K562 (cell line): Measurements from ENCODE around the gene KRABD2.

Experiments
- ARNT ChIP-seq, 2 experiments: fragments of 450-650 bp; IDR thresholded peaks; 2 replicates each; pipeline ENCODE4 v1.6.1; 2016; ENCODE audit warnings: mild to moderate bottlenecking in 1 of 2
- ATF7 ChIP-seq: fragments of 450-650 bp; IDR thresholded peaks from 2 replicates; pipeline ENCODE4 v1.7.1; 2014; ENCODE audit warnings: mild to moderate bottlenecking, moderate library complexity
- BHLHE40 ChIP-seq: IDR thresholded peaks from 2 replicates; pipeline ENCODE4 v1.6.1; 2011; ENCODE audit warnings: low read length, improper control_type of control experiment
- BRD4 ChIP-seq: fragments of 200-600 bp; sonication (generic); IDR thresholded peaks from 2 replicates; pipeline ENCODE4 v1.6.1; 2017; ENCODE audit warnings: inconsistent platforms
- CEBPB ChIP-seq: fragments of 450-650 bp; IDR thresholded peaks from 2 replicates; pipeline ENCODE4 v1.6.1; 2016; ENCODE audit warnings: missing genetic modification characterization, missing compliant biosample characterization
- CXXC5 ChIP-seq: fragments of 250-450 bp; sonication (Bioruptor Pico); IDR thresholded peaks from 2 replicates; pipeline ENCODE4 v1.8.0; 2022; ENCODE audit warnings: inconsistent platforms, mild to moderate bottlenecking, moderate library complexity
- E2F3 ChIP-seq: fragments of 250-450 bp; sonication (Bioruptor Pico); IDR thresholded peaks from 2 replicates; pipeline ENCODE4 v1.4.0; 2020; ENCODE audit warnings: mild to moderate bottlenecking
- FOXK2 ChIP-seq, 2 experiments: fragments of 450-650 bp; IDR thresholded peaks in 1 of 2; conservative IDR thresholded peaks in 1 of 2; 2 replicates each; pipeline ENCODE4 v1.6.1; 2016; ENCODE audit warnings: low read depth in 2 of 2, mild to moderate bottlenecking in 1 of 2
- HDAC1 ChIP-seq, 2 experiments: fragments of 450-650 bp; IDR thresholded peaks; 2 replicates each; pipeline ENCODE4 v1.6.1; 2016 to 2017; ENCODE audit warnings: inconsistent platforms in 1 of 2, mild to moderate bottlenecking in 1 of 2, moderate library complexity in 1 of 2
- HNRNPLL ChIP-seq: fragments of 200-400 bp; formaldehyde crosslinking; IDR thresholded peaks from 2 replicates; pipeline ENCODE4 v1.6.1; 2017; ENCODE audit warnings: low read length, low read depth, mild to moderate bottlenecking; ENCODE audit not compliant: poor library complexity, severe bottlenecking
- JUND ChIP-seq, 2 experiments: IDR thresholded peaks; 2 replicates in 1 of 2; 3 replicates in 1 of 2; pipeline ENCODE4 v1.6.1; 2011; ENCODE audit warnings: borderline replicate concordance in 2 of 2, low read depth in 2 of 2, low read length in 2 of 2, improper control_type of control experiment in 1 of 2, missing biosample characterization in 1 of 2, missing genetic modification characterization in 1 of 2, missing genetic modification reagents in 1 of 2
- MEIS2 ChIP-seq: fragments of 450-650 bp; IDR thresholded peaks from 2 replicates; pipeline ENCODE4 v1.6.1; 2014; ENCODE audit warnings: mild to moderate bottlenecking; ENCODE audit not compliant: partially characterized antibody
- MTA2 ChIP-seq: fragments of 450-650 bp; IDR thresholded peaks from 2 replicates; pipeline ENCODE4 v1.6.1; 2016; ENCODE audit warnings: low read depth
- PHF8 ChIP-seq: fragments of 200-600 bp; sonication (generic); IDR thresholded peaks from 2 replicates; pipeline ENCODE4 v1.6.1; 2012; ENCODE audit warnings: mixed run types, mild to moderate bottlenecking, inconsistent platforms, low read length, moderate library complexity, borderline replicate concordance
- POLR3G ChIP-seq: IDR thresholded peaks from 2 replicates; pipeline ENCODE4 v1.6.1; 2011; ENCODE audit not compliant: insufficient read length, insufficient replicate concordance; ENCODE audit errors: extremely low read depth
- RBM15 ChIP-seq: fragments of 200-400 bp; formaldehyde crosslinking; IDR thresholded peaks from 2 replicates; pipeline ENCODE4 v1.6.1; 2018; ENCODE audit warnings: mild to moderate bottlenecking, low read length, moderate library complexity; ENCODE audit not compliant: insufficient read depth
- RHOXF2B ChIP-seq: fragments of 250-450 bp; sonication (Bioruptor Pico); conservative IDR thresholded peaks from 2 replicates; pipeline ENCODE4 v1.5.1; 2021
- SMAD4 ChIP-seq: fragments of 250-450 bp; sonication (Bioruptor Pico); conservative IDR thresholded peaks from 2 replicates; pipeline ENCODE4 v1.8.0; 2021; ENCODE audit warnings: inconsistent platforms, mild to moderate bottlenecking, moderate library complexity
- SP1 ChIP-seq: sonication (generic); formaldehyde crosslinking; IDR thresholded peaks from 2 replicates; pipeline ENCODE4 v1.8.1; 2022; ENCODE audit warnings: mild to moderate bottlenecking, missing genetic modification reagents
- XRCC3 ChIP-seq: fragments of 450-650 bp; IDR thresholded peaks from 2 replicates; pipeline ENCODE4 v1.6.1; 2017; ENCODE audit warnings: mild to moderate bottlenecking, moderate library complexity
- ZNF274 ChIP-seq: IDR thresholded peaks from 2 replicates; pipeline ENCODE4 v1.6.1; 2011; ENCODE audit warnings: low read depth, mild to moderate bottlenecking, low read length, moderate library complexity, borderline replicate concordance
- ZNF766 ChIP-seq: fragments of 200-800 bp; sonication (Bioruptor generic); conservative IDR thresholded peaks from 2 replicates; pipeline ENCODE4 v1.6.1; 2016; ENCODE audit warnings: missing genetic modification characterization, missing compliant biosample characterization
- ZNF79 ChIP-seq: fragments of 250-450 bp; sonication (Bioruptor Pico); IDR thresholded peaks from 2 replicates; pipeline ENCODE4 v1.4.0; 2020; ENCODE audit warnings: low read depth, mild to moderate bottlenecking, moderate library complexity
- TF ChIP-seq, protein P1 (sequence below): fragments of 450-650 bp; IDR thresholded peaks from 2 replicates; pipeline ENCODE4 v1.6.1; 2018; ENCODE audit not compliant: partially characterized antibody
- TF ChIP-seq, protein P2 (sequence below): fragments of 250-450 bp; sonication (Bioruptor Pico); IDR thresholded peaks from 2 replicates; pipeline ENCODE4 v1.4.0; 2020; ENCODE audit warnings: mild to moderate bottlenecking
- TF ChIP-seq, protein P3 (sequence below): sonication (generic); formaldehyde crosslinking; IDR thresholded peaks from 2 replicates; pipeline ENCODE4 v1.9.0; 2022; ENCODE audit warnings: mild to moderate bottlenecking, missing genetic modification reagents

Gene KRABD2

DNA sequence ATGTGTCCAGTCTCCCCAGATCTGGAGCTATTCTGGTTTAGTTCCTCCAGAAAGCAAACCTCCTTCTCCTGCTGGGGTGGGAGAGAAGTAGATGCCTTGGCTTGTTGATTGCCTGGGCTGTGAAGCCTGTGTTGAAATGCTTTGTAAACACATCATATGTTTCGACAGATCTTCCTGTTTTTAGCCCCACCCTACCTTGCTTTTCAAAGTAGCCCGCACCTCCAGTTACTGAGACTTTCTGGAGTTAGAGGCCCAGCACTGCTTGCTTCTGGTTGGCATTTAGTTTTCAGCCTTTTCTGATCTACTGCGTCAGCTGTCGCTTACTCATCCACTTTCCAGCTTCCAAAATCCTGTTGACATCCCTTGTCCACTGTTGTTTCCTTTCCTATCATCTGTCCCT lies 41.3 kb upstream of the KRABD2 start (continued):
- TF ChIP-seq, protein P1, sequence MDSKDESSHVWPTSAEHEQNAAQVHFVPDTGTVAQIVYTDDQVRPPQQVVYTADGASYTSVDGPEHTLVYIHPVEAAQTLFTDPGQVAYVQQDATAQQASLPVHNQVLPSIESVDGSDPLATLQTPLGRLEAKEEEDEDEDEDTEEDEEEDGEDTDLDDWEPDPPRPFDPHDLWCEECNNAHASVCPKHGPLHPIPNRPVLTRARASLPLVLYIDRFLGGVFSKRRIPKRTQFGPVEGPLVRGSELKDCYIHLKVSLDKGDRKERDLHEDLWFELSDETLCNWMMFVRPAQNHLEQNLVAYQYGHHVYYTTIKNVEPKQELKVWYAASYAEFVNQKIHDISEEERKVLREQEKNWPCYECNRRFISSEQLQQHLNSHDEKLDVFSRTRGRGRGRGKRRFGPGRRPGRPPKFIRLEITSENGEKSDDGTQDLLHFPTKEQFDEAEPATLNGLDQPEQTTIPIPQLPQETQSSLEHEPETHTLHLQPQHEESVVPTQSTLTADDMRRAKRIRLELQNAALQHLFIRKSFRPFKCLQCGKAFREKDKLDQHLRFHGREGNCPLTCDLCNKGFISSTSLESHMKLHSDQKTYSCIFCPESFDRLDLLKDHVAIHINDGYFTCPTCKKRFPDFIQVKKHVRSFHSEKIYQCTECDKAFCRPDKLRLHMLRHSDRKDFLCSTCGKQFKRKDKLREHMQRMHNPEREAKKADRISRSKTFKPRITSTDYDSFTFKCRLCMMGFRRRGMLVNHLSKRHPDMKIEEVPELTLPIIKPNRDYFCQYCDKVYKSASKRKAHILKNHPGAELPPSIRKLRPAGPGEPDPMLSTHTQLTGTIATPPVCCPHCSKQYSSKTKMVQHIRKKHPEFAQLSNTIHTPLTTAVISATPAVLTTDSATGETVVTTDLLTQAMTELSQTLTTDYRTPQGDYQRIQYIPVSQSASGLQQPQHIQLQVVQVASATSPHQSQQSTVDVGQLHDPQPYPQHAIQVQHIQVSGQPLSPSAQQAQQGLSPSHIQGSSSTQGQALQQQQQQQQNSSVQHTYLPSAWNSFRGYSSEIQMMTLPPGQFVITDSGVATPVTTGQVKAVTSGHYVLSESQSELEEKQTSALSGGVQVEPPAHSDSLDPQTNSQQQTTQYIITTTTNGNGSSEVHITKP = no peak
- TF ChIP-seq, protein P2, sequence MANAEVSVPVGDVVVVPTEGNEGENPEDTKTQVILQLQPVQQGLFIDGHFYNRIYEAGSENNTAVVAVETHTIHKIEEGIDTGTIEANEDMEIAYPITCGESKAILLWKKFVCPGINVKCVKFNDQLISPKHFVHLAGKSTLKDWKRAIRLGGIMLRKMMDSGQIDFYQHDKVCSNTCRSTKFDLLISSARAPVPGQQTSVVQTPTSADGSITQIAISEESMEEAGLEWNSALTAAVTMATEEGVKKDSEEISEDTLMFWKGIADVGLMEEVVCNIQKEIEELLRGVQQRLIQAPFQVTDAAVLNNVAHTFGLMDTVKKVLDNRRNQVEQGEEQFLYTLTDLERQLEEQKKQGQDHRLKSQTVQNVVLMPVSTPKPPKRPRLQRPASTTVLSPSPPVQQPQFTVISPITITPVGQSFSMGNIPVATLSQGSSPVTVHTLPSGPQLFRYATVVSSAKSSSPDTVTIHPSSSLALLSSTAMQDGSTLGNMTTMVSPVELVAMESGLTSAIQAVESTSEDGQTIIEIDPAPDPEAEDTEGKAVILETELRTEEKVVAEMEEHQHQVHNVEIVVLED (CRISPR knock-in tag) = no peak
- TF ChIP-seq ZNF274 (no peak), MEIS2 (peak; percentile 25), CEBPB (tag) (peak; percentile 69), CXXC5 (CRISPR knock-in tag) (no peak), SMAD4 (CRISPR knock-in tag) (no peak), RHOXF2B (no peak), SP1 (CRISPR knock-in tag) (no peak), E2F3 (CRISPR knock-in tag) (no peak), HNRNPLL (no peak), ZNF766 (CRISPR knock-in tag) (no peak), ATF7 (0 out of 2 replicates have a peak, but pooled peaks have one; percentile 25), JUND (IDR thresholded peaks at IDR 0.05; ENCODE audit: borderline replicate concordance, low read depth, low read length) (no peak), JUND (tag; IDR thresholded peaks at IDR 0.05; ENCODE audit: borderline replicate concordance, low read depth, low read length) (peak; percentile 16; the same call in 1 of the 3 replicates), PHF8 (no peak), RBM15 (no peak), XRCC3 (no peak), BHLHE40 (no peak), ZNF79 (CRISPR knock-in tag) (no peak), ARNT (IDR thresholded peaks at IDR 0.05) (peak in 1 of 2 experiments; percentile 89; a peak in 1 of 4 replicates), FOXK2 (conservative IDR thresholded peaks at IDR 0.05 in 1 of 2, IDR thresholded peaks at IDR 0.05 in 1 of 2; ENCODE audit: low read depth in 2 of 2) (0 out of 4 replicates have a peak, but pooled peaks of 1 of the 2 experiments have one; percentile 54), MTA2 (no peak), BRD4 (no peak), POLR3G (no peak), HDAC1 (IDR thresholded peaks at IDR 0.05) (no peak)
- TF ChIP-seq, protein P3, sequence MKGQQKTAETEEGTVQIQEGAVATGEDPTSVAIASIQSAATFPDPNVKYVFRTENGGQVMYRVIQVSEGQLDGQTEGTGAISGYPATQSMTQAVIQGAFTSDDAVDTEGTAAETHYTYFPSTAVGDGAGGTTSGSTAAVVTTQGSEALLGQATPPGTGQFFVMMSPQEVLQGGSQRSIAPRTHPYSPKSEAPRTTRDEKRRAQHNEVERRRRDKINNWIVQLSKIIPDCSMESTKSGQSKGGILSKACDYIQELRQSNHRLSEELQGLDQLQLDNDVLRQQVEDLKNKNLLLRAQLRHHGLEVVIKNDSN (CRISPR knock-in tag) = no peak
